ENCODE data around the gene CDH9.

The CDH9 gene, protein sequence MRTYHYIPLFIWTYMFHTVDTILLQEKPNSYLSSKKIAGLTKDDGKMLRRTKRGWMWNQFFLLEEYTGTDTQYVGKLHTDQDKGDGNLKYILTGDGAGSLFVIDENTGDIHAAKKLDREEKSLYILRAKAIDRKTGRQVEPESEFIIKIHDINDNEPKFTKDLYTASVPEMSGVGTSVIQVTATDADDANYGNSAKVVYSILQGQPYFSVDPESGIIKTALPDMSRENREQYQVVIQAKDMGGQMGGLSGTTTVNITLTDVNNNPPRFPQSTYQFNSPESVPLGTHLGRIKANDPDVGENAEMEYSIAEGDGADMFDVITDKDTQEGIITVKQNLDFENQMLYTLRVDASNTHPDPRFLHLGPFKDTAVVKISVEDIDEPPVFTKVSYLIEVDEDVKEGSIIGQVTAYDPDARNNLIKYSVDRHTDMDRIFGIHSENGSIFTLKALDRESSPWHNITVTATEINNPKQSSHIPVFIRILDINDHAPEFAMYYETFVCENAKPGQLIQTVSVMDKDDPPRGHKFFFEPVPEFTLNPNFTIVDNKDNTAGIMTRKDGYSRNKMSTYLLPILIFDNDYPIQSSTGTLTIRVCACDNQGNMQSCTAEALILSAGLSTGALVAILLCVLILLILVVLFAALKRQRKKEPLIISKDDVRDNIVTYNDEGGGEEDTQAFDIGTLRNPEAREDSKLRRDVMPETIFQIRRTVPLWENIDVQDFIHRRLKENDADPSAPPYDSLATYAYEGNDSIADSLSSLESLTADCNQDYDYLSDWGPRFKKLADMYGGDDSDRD

DNA sequence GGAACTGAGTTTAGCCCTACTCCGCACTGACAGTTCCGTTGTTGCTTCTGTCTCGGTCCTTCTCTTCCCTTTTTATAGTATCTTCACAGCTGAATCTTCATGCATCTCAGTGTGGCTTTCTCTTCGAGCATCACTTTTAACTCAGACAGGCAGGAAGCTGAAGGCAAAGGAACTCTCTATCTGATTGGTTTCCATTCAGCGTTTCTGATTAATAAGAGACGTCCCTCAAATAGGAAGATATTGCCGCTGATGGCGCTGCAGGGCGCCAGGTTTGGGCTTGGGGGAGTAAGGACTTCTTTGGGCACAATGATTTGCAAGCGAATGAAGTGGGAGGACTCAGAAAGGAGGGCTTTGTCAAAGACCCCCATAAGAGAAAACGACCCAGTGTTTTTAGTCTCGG, at the start of gene CDH9:
TSS of gene CDH9 (minus strand) at position 111 of the 400 bp plus-strand sequence. CDS start 50,253 bp downstream, outside the sequence.
- DNase-seq = no peak

DNA sequence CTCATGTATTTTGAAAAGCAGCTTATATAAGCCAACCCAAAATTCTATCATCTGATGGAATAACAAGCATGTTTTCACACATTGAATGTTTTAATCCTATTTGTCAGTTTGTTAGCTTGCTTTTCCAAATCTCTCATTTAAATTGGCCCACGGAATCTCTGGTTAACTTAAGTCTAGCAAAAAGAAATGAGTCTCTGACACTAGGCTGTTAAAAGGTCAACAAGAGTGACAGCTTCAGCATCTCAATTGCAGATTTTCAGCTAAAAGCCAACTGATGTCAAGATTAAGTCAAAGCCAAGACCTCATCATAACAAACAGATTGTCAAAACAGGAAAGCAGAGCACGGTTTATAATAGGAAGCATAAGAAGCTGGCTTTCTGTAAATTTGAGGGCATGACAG, 49.4 kb upstream of the CDH9 start:
- no peak for DNase-seq

DNA sequence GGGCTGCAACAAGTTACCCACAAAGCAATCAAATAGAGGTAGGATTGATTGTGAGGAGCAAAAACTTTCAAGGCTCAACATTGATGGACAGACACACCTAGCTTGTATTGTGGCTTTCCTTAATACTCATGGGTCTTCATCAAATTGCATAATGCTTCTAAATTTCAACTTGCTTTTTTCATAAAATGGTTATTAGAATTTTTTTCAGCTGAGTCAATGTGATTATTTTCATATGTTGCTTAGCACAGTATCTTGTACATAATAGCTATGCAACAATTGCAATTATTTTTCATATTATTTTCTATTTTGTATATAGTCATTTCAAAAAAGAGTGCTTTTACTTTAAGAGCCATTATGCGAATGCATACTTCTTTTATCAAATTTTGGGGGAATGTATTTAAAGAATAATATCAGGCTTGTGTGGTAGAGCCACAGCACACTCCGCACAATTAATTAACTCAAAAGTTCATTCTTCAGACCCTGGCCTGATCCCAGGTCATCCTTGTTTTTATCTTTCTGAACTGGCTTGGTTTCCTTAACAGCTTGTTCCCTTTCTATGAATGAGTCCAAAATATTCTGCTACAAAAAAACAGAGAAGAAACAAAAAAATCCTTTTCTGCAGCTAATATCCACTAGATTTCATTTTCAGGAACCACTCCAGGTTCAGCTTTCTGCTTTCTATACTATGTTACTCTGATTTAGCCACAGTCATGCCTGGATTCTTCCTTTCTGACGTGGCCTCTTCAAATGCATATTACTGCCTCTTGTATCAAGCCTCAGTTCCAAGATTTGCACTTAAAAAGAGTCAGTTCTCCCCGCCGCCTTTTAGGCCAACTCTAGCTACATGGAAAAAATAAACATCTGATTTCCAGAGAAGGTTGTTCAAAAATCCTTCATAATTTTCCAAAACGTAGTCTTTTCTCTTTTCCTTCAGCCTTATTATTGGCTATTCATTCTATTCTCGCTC, 45.3 kb upstream of the CDH9 start:
- no peak for DNase-seq

DNA sequence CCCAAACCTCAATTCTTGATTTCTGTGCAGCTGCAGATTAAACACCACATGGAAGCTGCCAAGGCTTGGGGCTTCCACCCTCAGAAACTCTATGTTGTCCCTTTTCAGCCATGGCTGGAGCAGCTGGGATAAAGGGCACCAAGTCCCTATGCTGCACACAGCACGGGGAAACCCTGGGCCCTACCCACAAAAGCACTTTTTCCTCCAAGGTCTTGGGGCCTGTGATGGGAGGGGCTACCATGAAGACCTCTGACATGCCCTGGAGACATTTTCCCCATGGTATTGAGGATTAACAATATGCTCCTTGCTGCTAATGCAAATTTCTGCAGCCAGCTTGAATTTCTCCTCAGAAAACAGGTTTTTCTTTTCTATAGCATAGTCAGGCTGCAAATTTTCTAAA, 41.8 kb upstream of the CDH9 start:
- no peak for DNase-seq

DNA sequence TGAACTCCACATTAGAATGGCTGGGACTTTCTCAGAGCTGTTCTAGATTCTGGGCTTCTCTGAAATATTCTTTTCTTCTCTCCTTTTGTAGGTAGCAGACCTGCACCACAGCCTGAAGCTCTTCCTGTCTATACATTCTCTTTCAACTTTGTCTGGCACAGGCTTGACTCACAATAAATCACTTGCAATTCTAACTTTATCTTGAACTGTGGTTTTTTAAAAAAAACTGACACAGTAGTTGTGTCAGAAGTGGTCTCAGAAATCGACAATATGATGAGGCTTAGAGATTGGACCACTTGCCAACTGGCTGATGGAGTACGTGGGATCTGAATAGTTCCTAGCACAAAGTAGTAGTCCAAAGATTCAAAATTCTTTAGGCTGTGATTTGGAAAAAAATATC, 24.1 kb upstream of the CDH9 start:
- DNase-seq = no peak

GRCh38 chr5:27048510-27048909, 10.1 kb upstream of the CDH9 start:
- DNase-seq = no peak

DNA sequence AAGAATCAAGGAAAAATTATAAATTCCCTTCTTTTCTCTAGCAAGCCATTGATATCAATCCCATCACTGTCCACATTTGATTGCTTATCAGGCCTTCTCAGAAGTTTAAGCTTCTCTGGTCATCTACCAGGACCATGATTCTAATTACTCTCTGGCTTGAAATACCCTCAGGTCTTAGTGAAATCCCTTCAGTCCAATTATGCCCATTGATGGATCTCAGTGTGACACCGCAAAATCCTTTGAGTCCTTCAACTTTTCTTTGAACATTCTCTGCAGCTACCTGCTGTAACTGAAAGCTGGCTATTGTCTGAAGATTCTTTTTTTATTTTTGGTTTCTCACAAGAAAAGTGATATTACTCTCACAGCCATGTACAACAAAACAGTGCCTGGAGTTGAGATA, 3.0 kb upstream of the CDH9 start:
- no peak for DNase-seq

DNA sequence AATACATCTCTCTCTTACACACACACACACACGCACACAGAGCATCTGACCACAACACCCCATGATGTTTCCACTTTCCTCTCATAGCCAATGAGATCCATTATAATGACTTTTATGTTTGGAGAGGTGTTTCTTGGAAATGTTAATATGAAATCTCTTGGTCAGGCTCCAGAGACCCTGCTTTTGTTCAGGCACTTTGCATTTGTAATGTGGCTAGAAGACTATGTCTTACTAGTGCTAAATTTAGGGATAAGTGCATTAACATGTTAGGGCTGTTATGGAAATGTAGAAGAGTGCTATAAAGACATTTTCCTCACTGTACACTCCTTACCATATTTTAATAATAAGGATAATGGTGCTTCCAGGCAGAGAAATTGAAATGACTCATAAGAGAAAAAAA, 3.8 kb downstream of the CDH9 start:
- no peak for DNase-seq

DNA sequence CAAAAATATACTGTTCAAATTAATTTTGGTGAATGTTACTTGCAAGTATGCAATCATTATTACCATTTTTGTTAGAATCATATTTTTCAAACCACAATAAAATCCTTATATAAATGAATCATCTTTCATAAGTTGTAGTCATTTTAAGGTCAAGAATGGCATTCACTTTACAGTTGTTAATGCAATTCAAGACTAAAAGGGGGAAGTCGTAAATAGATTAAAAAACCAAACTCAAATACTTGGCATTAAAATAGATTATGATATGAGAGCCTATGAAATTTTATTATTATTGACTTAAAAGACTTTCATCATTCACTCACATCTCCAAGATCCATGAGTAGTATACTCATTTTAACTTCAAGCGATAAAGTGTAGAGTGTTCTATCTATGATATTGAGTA, 11.6 kb downstream of the CDH9 start:
- DNase-seq = no peak

DNA sequence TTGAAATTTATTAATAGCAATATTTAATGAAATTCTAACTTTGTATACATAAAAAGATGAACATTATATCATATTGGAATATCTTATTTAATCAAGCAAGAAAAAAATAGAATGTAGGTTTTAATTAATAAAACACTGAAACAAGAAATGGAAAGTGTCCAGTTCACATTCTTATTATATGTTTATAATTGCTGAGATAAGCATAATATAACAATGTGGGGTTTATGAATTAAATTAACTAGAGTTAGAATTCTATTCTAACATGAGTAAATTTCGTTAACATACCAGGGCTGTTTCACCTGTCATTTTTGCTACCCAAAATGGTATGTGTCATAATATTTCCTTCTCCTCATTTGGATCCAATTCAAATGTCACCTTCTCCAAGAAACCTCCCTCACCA, 12.3 kb downstream of the CDH9 start:
- DNase-seq = no peak

DNA sequence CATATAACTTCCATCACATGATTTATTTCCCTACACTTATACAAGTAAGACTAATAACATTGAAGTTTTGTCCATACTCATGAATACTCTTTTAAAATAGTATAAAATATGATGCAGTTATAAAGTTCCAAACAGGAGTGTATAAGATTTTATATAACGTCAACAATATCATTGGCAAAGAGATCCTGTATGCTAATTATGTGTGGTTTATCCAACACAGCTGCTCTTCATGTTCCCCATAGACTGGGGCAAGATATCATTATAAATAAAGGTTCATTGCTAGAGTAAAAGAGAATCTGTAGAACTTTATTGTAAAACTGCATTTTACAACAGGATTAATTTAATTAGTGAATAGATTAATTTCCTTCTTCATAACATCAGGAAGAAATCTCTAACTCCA, 16.9 kb downstream of the CDH9 start:
- DNase-seq = no peak

DNA sequence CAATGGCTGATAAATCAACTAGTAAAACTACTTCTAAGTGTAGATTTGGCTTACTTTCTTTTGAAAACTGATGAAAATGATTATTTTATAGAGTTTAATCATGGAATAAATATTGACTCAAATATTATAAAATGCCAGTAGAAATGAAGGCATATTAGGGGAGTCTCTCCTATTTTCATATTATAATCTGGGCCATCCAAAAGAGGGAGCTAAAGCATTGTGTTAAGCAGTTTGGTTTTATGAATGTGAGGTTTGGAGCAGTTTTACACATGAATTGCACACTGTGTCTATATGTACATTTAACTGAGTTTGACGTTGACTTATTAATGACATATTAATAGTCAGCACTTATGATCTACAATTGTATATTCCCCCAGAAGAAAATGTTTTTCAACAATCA, 17.4 kb downstream of the CDH9 start:
- no peak for DNase-seq

DNA sequence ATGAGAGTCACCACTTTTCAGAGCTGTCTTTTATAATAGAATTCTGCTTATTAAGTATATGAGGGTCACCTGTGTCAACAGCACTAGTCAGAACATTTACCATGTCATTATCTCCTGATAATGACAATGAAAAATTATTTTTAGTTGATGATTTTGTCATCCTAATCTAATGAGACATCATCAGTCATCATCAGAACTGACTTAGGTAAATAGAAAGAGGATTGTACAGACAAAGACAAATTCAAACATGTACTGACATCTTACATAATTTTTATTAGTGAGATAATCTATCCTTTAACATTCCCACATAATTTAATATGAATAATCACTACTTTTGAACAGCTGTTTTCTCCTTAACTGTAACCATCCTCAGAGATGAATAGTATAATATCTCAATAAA, 22.6 kb downstream of the CDH9 start:
- no peak for DNase-seq

- no peak for DNase-seq
These were observed 27.1 kb downstream of the CDH9 start for GRCh38 chr5:27011274-27011673.

DNA sequence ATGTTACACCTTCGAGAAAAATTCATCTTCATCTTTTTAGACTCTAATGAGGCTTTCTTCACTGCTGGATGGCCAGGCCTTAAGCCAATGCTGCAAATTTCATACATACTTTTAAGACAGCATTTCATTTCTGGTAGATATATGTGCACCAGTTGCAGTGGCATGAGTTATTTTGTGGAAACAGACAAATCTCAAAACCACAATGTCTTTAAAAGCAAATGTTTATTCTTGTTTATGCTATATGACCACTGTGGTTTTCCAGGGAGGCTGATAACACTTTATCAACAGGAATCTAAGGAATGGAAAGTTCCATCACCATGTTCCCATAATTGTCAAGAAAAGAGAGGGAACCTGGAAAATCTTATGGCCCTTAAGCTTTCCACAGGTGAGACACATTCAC, 27.7 kb downstream of the CDH9 start:
- no peak for DNase-seq

DNA sequence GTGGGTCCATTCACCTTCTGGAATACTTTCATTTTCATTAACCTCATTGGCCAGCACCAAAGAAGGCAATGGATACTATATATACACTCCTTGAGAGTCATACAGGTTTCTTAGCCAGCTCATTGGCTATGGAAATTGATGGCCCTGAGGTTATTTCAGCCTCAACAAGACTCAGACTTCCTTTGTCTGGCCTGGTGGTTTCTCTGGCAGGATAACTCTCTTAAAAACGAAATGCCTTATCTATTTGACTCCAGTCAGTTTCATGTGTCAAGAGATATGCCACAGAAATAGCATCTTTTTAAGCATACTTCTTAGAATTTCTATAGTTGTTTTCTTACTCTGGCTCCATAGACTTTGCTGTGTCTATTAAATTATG, 28.9 kb downstream of the CDH9 start:
- DNase-seq = no peak

- no peak for DNase-seq
These were observed 29.5 kb downstream of the CDH9 start for GRCh38 chr5:27008604-27009539.

DNA sequence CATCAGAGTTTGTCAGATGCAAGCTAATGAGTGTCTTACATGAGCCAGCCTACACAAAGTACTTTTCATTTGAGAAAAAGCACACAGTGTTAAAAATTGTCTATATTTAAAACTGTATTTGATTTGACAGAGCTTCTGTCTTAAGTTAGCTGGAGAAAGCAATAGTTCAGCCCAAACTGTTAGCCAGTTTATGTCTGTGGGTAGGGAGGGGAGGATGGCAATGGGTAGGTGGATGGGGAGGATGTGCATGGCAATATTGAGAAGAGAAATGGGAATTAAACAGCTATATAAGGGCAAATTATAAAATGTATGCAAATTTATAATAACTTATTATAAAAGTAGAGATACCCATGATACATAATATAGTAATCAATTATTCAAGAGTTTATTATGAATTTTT, 31.3 kb downstream of the CDH9 start:
- no peak for DNase-seq

DNA sequence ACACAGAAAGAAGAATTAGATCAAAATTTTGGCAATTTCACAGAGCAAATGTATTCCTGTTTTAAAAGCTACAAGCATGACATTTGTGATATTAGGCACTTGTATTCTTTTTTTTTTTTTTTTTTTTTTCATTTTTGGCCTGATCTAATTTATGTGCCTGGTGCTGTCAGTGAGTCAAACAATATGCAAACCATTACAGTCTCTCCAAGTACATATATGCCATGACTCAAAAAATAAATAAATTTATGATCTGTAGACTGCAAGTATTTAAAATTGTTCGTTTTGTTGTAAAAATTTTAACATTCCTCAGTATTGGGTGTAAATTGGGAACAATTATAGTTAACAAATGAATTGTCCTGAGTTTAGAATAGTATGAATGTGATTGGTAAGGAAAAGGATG, 51.4 kb downstream of the CDH9 start:
- no peak for DNase-seq

- no peak for DNase-seq
These were observed 56.6 kb downstream of the CDH9 start for GRCh38 chr5:26981750-26982149.

DNA sequence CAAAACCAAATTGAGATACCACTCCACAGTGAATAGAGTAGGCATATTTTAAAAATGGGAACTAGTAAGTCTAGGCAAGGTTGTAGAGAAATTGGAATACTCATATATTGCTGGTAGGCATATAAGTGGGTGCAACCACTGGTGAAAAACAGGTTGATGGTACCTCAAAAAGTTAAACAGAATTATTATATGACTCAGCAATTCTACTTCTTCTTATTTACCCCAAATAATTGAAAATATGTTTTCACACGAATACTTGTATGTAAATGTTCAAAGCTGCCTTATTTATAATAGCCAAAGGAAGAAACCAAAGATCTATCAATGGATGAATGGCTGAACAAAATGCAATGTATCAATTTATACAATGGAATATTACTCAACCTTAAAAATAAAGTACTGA, 79.1 kb downstream of the CDH9 start:
- DNase-seq = no peak

GRCh38 chr5:26955161-26955560, 83.2 kb downstream of the CDH9 start:
- DNase-seq = no peak
